ENCODE results near the gene PNKP. TPM values are rescaled to one million over a fixed set of nuclear protein-coding genes. Genes with fewer than 3 reads are reported as not detected.
A peak's percentile ranks its signal among the peaks of the same experiment; 100 is the strongest.

PNKP gene
- total RNA-seq, 1 experiment from 2014 or later = 130 TPM

GRCh38 chr19:49876422-49877019, 9.1 kb upstream of the PNKP start:
- POLR2A ChIA-PET (ENCODE audit: low non-redundant PET) = interaction anchor here (0.5 to 1.0 kb wide), 5 partner anchors 11 to 883 kb away, joined by 3 to 8 read pairs (median 5); partner anchors contain the start of genes GYS1 and RUVBL2
- no TSS peak for BruUV-seq (replicated peaks)

GRCh38 chr19:49875857-49876421, 8.6 kb upstream of the PNKP start:
- peak overlapping the region; percentile 99 for H3K27ac ChIP-seq (ENCODE audit: low read depth, low read length, poor library complexity, severe bottlenecking)
- peaks cover 20% of the 10 kb centered on the region for H3K36me3 ChIP-seq (ENCODE audit: insufficient read depth, low read length, poor library complexity, severe bottlenecking)
- DNase-seq (ENCODE audit: low spot score) = peak; percentile 61
- ChIA-PET CTCF (interaction anchor here (0.6 kb wide), 1 partner anchor 11 kb away, joined by 10 read pairs; no protein-coding TSS in a partner anchor), POLR2A (ENCODE audit: low non-redundant PET) (interaction anchor here (0.5 to 1.0 kb wide), 4 partner anchors 11 to 883 kb away, joined by 3 to 8 read pairs (median 5); partner anchors contain the start of genes GYS1 and RUVBL2)
- intact Hi-C loops (cut with micrococcal nuclease; ENCODE audit: unreplicated experiment) = loop anchor here (10.0 kb wide), 1 partner anchor 381 kb away; the partner anchor contains the start of gene RPS11
- peak overlapping the region; percentile 95 for H3K4me3 ChIP-seq (ENCODE audit: low read depth, low read length, poor library complexity, severe bottlenecking)
- H3K27me3 ChIP-seq (replicated peaks; ENCODE audit: insufficient read depth, low read depth, low read length, poor library complexity) = no peaks in the 10 kb centered on the region
- TF ChIP-seq EZH2 (IDR thresholded peaks at IDR 0.05; ENCODE audit: borderline replicate concordance, low read depth, low read length, poor library complexity, severe bottlenecking) (no peak), CTCF (conservative IDR thresholded peaks at IDR 0.05; ENCODE audit: low read depth, low read length) (no peak)
- H3K4me1 ChIP-seq (ENCODE audit: insufficient read depth, low read length, poor library complexity, severe bottlenecking) = peaks cover 17% of the 10 kb centered on the region
- H3K9me3 ChIP-seq (ENCODE audit: low read depth, low read length, poor library complexity, severe bottlenecking) = no peaks in the 10 kb centered on the region
- BruUV-seq (replicated peaks) = TSS peak; percentile 61

More at GRCh38 chr19:49876422-49877019, 9.1 kb upstream of the PNKP start:
- Histone ChIP-seq H3K36me3 (ENCODE audit: insufficient read depth, low read length, poor library complexity, severe bottlenecking) (peaks cover 20% of the 10 kb centered on the region), H3K4me3 (ENCODE audit: low read depth, low read length, poor library complexity, severe bottlenecking) (peak overlapping the region; percentile 95), H3K27ac (ENCODE audit: low read depth, low read length, poor library complexity, severe bottlenecking) (peak overlapping the region; percentile 99), H3K27me3 (replicated peaks; ENCODE audit: insufficient read depth, low read depth, low read length, poor library complexity) (no peaks in the 10 kb centered on the region), H3K9me3 (ENCODE audit: low read depth, low read length, poor library complexity, severe bottlenecking) (no peaks in the 10 kb centered on the region), H3K4me1 (ENCODE audit: insufficient read depth, low read length, poor library complexity, severe bottlenecking) (peaks cover 17% of the 10 kb centered on the region)
- intact Hi-C loops (cut with micrococcal nuclease; ENCODE audit: unreplicated experiment) = loop anchor here (10.0 kb wide), 1 partner anchor 382 kb away; the partner anchor contains the start of gene RPS11
- DNase-seq (ENCODE audit: low spot score) = peak; percentile 99
- TF ChIP-seq EZH2 (IDR thresholded peaks at IDR 0.05; ENCODE audit: borderline replicate concordance, low read depth, low read length, poor library complexity, severe bottlenecking) (no peak), CTCF (conservative IDR thresholded peaks at IDR 0.05; ENCODE audit: low read depth, low read length) (no peak)
- CTCF ChIA-PET = interaction anchor here (0.6 kb wide), 1 partner anchor 11 kb away, joined by 10 read pairs; no protein-coding TSS in a partner anchor

GRCh38 chr19:49875177-49875576, 7.8 kb upstream of the PNKP start:
- DNase-seq (ENCODE audit: low spot score) = no peak
- CTCF ChIA-PET = no interaction called here
- Histone ChIP-seq H3K9me3 (ENCODE audit: low read depth, low read length, poor library complexity, severe bottlenecking) (no peaks in the 10 kb centered on the region), H3K4me3 (ENCODE audit: low read depth, low read length, poor library complexity, severe bottlenecking) (peak overlapping the region; percentile 95), H3K27me3 (replicated peaks; ENCODE audit: insufficient read depth, low read depth, low read length, poor library complexity) (no peaks in the 10 kb centered on the region), H3K36me3 (ENCODE audit: insufficient read depth, low read length, poor library complexity, severe bottlenecking) (peaks cover 13% of the 10 kb centered on the region), H3K27ac (ENCODE audit: low read depth, low read length, poor library complexity, severe bottlenecking) (peak overlapping the region; percentile 99), H3K4me1 (ENCODE audit: insufficient read depth, low read length, poor library complexity, severe bottlenecking) (peaks cover 23% of the 10 kb centered on the region)
- POLR2A ChIA-PET (ENCODE audit: low non-redundant PET) = interaction anchor here (1.0 kb wide), 1 partner anchor 10 kb away, joined by 3 read pairs; no protein-coding TSS in a partner anchor
- BruUV-seq (replicated peaks) = no TSS peak
- TF ChIP-seq EZH2 (IDR thresholded peaks at IDR 0.05; ENCODE audit: borderline replicate concordance, low read depth, low read length, poor library complexity, severe bottlenecking) = no peak
- no peak for TF ChIP-seq CTCF (conservative IDR thresholded peaks at IDR 0.05; ENCODE audit: low read depth, low read length)
- intact Hi-C loops (cut with micrococcal nuclease; ENCODE audit: unreplicated experiment) = loop anchor here (10.0 kb wide), 1 partner anchor 380 kb away; the partner anchor contains the start of gene RPS11
